Activated naive CD8-positive, alpha-beta T cell treated with anti-CD3 and anti-CD28 coated beads, Interleukin-2, amount 10 ng/mL, durations not matched to agents 7 days and 5 days (primary cell): ENCODE data around the gene PDLIM7. TPM values are rescaled to one million over a fixed set of nuclear protein-coding genes. Genes with fewer than 3 reads are reported as not detected.

Source experiments
- ATAC-seq: fragments of 150-1000 bp; cut with Tn5 transposase; one replicate; pipeline ENCODE4 v1.10.0; 2021; ENCODE audit warnings: low read depth, moderate library complexity
- POLR2A ChIA-PET: fragments of 350-600 bp; sonication (Branson Sonifier 250); formaldehyde crosslinking; loops from one replicate; lab custom pipeline; 2021; ENCODE audit warnings: antibody characterized with exemption; lab: Charles Lee
- DNase-seq: peaks from one replicate; pipeline ENCODE4 v3.0.0; 2021
- H3K27ac Mint-ChIP-seq: one replicate; pipeline ENCODE4 v1.8.0; 2022; ENCODE audit warnings: mild to moderate bottlenecking, mixed read lengths
- H3K27me3 Mint-ChIP-seq: one replicate; pipeline ENCODE4 v1.8.0; 2022; ENCODE audit warnings: mild to moderate bottlenecking, moderate library complexity, mixed read lengths
- H3K36me3 Mint-ChIP-seq: one replicate; pipeline ENCODE4 v1.8.0; 2021; ENCODE audit warnings: mild to moderate bottlenecking, mixed read lengths
- H3K4me1 Mint-ChIP-seq: one replicate; pipeline ENCODE4 v1.8.0; 2021; ENCODE audit warnings: mixed read lengths
- H3K4me3 Mint-ChIP-seq: one replicate; pipeline ENCODE4 v1.8.0; 2022; ENCODE audit warnings: mild to moderate bottlenecking, moderate library complexity, mixed read lengths
- H3K9me3 Mint-ChIP-seq: one replicate; pipeline ENCODE4 v1.8.0; 2021; ENCODE audit warnings: mixed read lengths
- total RNA-seq, 2 experiments: library from RNA; stranded (reverse); gene quantifications; one replicate each; pipeline ENCODE4 v1.2.3, GENCODE V29; 2021

The PDLIM7 gene
- total RNA-seq, 2 experiments from 2014 or later = 51.6 to 60.6 TPM

- peaks cover 52% of the 10 kb centered on the region for H3K4me1 Mint-ChIP-seq
- peak overlapping the region; percentile 94 for H3K27ac Mint-ChIP-seq
- DNase-seq (peak; percentile 71), ATAC-seq (peak; percentile 82)
- peaks cover 13% of the 10 kb centered on the region for H3K36me3 Mint-ChIP-seq
- no peaks in the 10 kb centered on the region for H3K27me3 Mint-ChIP-seq
- POLR2A ChIA-PET = interaction anchor here (0.6 to 2.3 kb wide), 7 partner anchors 8 to 47 kb away, joined by 3 to 7 read pairs (median 5); partner anchors contain the start of gene PDLIM7
- H3K9me3 Mint-ChIP-seq = no peaks in the 10 kb centered on the region
- peak overlapping the region; percentile 45 for H3K4me3 Mint-ChIP-seq
Observed at GRCh38 chr5:177478711-177479646, 18.4 kb downstream of the PDLIM7 start.

- H3K27ac Mint-ChIP-seq = peak overlapping the region; percentile 94
- no peak for DNase-seq
- H3K36me3 Mint-ChIP-seq = peaks cover 10% of the 10 kb centered on the region
- no peaks in the 10 kb centered on the region for H3K27me3 Mint-ChIP-seq
- no peak for ATAC-seq
- H3K9me3 Mint-ChIP-seq = no peaks in the 10 kb centered on the region
- H3K4me3 Mint-ChIP-seq = no peak overlapping the region
- POLR2A ChIA-PET = interaction anchor here (0.8 to 3.1 kb wide), 7 partner anchors 8 to 46 kb away, joined by 3 to 17 read pairs (median 4); partner anchors contain the start of gene PDLIM7
- peaks cover 53% of the 10 kb centered on the region for H3K4me1 Mint-ChIP-seq
Observed at GRCh38 chr5:177477701-177478477, 19.5 kb downstream of the PDLIM7 start.

GRCh38 chr5:177476531-177477233 lies 20.7 kb downstream of the PDLIM7 start:
- peak overlapping the region; percentile 81 for H3K27ac Mint-ChIP-seq
- POLR2A ChIA-PET = interaction anchor here (1.5 to 3.1 kb wide), 3 partner anchors 13 to 21 kb away, joined by 5 to 17 read pairs (median 7); partner anchors contain the start of gene PDLIM7
- DNase-seq = no peak

GRCh38 chr5:177475563-177476427 lies 21.6 kb downstream of the PDLIM7 start:
- Mint-ChIP-seq H3K4me3 (peak overlapping the region; percentile 10), H3K4me1 (peaks cover 62% of the 10 kb centered on the region)
- ATAC-seq = no peak

More at GRCh38 chr5:177476531-177477233, 20.7 kb downstream of the PDLIM7 start:
- Mint-ChIP-seq H3K4me1 (peaks cover 53% of the 10 kb centered on the region), H3K27me3 (no peaks in the 10 kb centered on the region), H3K4me3 (no peak overlapping the region), H3K9me3 (no peaks in the 10 kb centered on the region), H3K36me3 (peaks cover 6% of the 10 kb centered on the region)
- ATAC-seq = no peak

GRCh38 chr5:177474846-177475562 lies 22.4 kb downstream of the PDLIM7 start:
- POLR2A ChIA-PET = interaction anchor here (0.6 to 3.1 kb wide), 2 partner anchors 22 to 39 kb away, joined by 3 to 17 read pairs; partner anchors contain the start of gene PDLIM7
- Mint-ChIP-seq H3K36me3 (peaks cover 6% of the 10 kb centered on the region), H3K9me3 (no peaks in the 10 kb centered on the region), H3K4me3 (peak overlapping the region; percentile 83), H3K27me3 (no peaks in the 10 kb centered on the region), H3K27ac (peak overlapping the region; percentile 75), H3K4me1 (peaks cover 67% of the 10 kb centered on the region)
- ATAC-seq (no peak), DNase-seq (no peak)

More at GRCh38 chr5:177475563-177476427, 21.6 kb downstream of the PDLIM7 start:
- Mint-ChIP-seq H3K9me3 (no peaks in the 10 kb centered on the region), H3K36me3 (peaks cover 6% of the 10 kb centered on the region), H3K27ac (peak overlapping the region; percentile 81), H3K27me3 (no peaks in the 10 kb centered on the region)
- POLR2A ChIA-PET = interaction anchor here (1.5 to 3.1 kb wide), 3 partner anchors 12 to 21 kb away, joined by 5 to 17 read pairs (median 7); partner anchors contain the start of gene PDLIM7
- no peak for DNase-seq

DNA sequence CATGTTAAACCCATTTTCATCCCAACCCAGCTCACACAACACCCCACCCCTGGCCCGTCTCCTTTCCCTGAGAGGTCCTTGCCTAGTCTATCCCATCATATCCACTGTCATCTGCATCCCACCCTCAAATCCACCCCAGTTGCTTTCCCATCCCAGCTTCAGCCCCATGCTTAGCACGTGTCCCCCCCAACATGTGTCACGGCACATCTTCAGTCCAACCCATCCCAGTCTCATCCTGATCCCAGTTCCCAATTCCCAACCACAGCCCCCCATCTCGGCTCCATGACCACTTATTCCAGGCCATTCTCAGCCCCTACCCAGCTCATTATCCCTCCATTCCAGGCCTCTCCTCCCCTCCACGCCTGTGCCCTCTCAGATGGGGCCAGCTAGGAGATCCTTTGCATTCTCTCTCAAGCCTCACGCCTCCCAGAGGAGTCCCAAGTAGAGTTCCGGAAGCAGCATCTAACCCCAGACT lies 23.4 kb downstream of the PDLIM7 start:
- ATAC-seq = no peak
- Mint-ChIP-seq H3K27me3 (no peaks in the 10 kb centered on the region), H3K4me1 (peaks cover 62% of the 10 kb centered on the region), H3K4me3 (peak overlapping the region; percentile 83), H3K9me3 (no peaks in the 10 kb centered on the region), H3K27ac (peak overlapping the region; percentile 84), H3K36me3 (peaks cover 8% of the 10 kb centered on the region)
- POLR2A ChIA-PET = interaction anchor here (0.6 to 4.0 kb wide), 5 partner anchors 11 to 84 kb away, joined by 3 to 34 read pairs (median 21); partner anchors contain the start of gene PDLIM7
- no peak for DNase-seq

GRCh38 chr5:177473443-177474001 lies 23.9 kb downstream of the PDLIM7 start, which contains the start of gene DBN1:
Gene DBN1, minus strand, starts transcription at chr5:177473634. Its CDS starts 113 bp downstream, at chr5:177473521.
- H3K27me3 Mint-ChIP-seq = no peaks in the 10 kb centered on the region
- H3K9me3 Mint-ChIP-seq = no peaks in the 10 kb centered on the region
- ATAC-seq (peak; percentile 25), DNase-seq (peak; percentile 70)
- POLR2A ChIA-PET = interaction anchor here (0.7 to 4.0 kb wide), 12 partner anchors 11 to 83 kb away, joined by 3 to 34 read pairs (median 10); partner anchors contain the start of genes DDX41, PDLIM7 and PRR7
- peaks cover 60% of the 10 kb centered on the region for H3K4me1 Mint-ChIP-seq
- H3K4me3 Mint-ChIP-seq = peak within 1 kb of the TSS; percentile 83
- H3K36me3 Mint-ChIP-seq = peaks cover 6% of the 10 kb centered on the region
- peak within 1 kb of the TSS; percentile 85 for H3K27ac Mint-ChIP-seq

DNA sequence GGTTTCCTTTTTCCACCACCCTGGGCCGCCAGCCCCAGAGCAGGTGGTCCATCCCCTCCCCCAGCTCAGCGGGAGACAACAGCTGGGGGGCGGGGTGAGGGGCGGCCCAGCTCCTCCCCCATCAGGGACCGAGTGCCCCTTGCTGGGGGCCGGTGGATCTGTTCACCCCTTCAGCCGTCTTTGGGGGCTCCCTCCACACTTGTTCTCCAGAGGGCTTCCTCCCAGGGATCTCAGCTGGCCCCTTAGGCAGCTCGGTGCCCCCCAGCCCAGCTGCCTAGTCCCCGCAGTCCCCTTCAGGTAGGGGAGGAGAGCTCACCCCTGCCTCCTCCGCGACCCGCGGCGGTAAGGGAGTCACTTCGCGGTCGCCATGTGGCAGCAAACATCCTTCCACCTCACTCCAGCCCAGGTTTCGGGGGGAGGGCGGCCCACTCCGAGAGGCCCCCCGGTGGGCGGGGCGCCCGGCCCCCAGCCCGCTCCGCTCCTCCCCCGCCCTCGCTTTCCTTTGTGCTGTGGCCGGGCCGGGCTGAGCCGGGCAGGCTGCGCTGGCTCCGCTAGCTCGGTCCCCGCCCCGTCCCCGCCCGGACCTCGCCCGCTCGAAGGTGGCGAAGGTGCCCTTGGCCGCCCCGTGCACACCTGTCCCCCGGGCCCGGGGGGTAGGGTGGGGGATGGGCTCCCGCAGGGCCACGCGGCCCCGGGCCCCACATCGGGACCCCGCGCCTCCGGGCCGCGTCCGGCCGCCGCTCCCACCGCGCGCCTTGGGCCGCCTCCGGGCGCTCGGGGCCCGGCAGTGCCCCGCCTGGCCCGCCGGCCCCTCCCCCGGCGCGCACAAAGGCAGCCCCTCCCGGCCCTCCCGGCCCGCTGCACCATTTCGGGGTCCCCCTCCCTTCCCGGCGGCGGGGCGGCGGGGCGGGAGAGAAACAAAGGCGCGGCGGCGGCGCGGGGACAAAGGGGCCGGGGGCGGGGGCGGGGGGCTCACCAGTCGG lies 24.7 kb downstream of the PDLIM7 start:
- ATAC-seq = peak; percentile 58
- peaks cover 53% of the 10 kb centered on the region for H3K4me1 Mint-ChIP-seq
- peak; percentile 88 for DNase-seq
- peaks cover 8% of the 10 kb centered on the region for H3K36me3 Mint-ChIP-seq
- H3K27me3 Mint-ChIP-seq = no peaks in the 10 kb centered on the region
- H3K27ac Mint-ChIP-seq = peak overlapping the region; percentile 85
- POLR2A ChIA-PET = interaction anchor here (0.7 to 4.0 kb wide), 22 partner anchors 9 to 162 kb away, joined by 3 to 34 read pairs (median 5); partner anchors contain the start of genes DDX41, LMAN2, PDLIM7 and PRR7
- H3K9me3 Mint-ChIP-seq = no peaks in the 10 kb centered on the region
- peak overlapping the region; percentile 83 for H3K4me3 Mint-ChIP-seq

GRCh38 chr5:177471610-177472356 lies 25.6 kb downstream of the PDLIM7 start:
- Mint-ChIP-seq H3K4me1 (peaks cover 51% of the 10 kb centered on the region), H3K27ac (peak overlapping the region; percentile 85), H3K27me3 (no peaks in the 10 kb centered on the region), H3K36me3 (peaks cover 10% of the 10 kb centered on the region), H3K4me3 (peak overlapping the region; percentile 83), H3K9me3 (no peaks in the 10 kb centered on the region)
- peak; percentile 62 for ATAC-seq
- DNase-seq = peak; percentile 68
- POLR2A ChIA-PET = interaction anchor here (0.6 to 4.0 kb wide), 25 partner anchors 9 to 128 kb away, joined by 3 to 34 read pairs (median 5); partner anchors contain the start of genes B4GALT7, DDX41, LMAN2 and PDLIM7
